ENCODE measurements around the gene EXOSC6.

DNA sequence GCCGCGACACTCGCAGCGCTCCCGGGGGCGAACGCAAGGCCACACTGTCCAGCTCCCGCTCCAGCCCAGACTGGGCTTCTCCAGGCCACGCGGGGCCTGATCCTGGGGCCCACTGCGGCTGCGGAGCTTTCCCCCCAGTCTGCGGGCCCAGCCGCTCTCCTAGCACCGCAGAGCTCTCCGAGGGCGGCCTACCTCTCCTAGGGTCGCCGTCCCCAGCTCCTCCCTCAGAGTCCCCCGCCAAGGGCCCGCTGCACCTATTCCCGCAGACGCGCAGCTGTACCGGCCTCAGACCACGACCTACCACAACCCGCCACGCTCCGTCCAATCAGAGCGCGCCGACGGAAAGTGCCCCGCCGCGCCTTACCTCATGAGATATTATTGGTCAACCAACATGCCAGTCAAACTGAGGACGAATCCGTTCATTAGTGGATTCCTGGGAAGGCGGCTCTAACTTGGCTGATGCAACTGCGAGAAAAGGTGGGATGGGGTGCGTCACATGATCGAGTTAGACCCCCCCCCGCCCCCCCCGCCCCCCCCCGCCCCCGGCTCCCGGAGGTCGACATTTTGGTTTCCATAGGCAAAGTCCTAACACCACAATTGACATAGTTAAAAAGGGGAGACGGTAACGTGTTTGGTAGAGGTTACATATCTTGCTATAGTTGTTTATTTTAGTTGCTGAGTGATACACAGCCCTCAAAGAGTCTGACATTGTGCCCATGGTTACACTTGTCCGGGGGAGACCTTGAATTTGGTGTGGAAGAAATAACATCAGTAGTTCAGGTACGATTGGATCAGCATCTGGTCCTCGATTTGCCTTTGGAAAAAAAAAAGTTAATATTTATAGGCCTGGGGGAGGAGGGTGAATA is 37.7 kb upstream of the EXOSC6 start, which contains the start of gene AARS1:
- TF ChIP-seq, protein P1, sequence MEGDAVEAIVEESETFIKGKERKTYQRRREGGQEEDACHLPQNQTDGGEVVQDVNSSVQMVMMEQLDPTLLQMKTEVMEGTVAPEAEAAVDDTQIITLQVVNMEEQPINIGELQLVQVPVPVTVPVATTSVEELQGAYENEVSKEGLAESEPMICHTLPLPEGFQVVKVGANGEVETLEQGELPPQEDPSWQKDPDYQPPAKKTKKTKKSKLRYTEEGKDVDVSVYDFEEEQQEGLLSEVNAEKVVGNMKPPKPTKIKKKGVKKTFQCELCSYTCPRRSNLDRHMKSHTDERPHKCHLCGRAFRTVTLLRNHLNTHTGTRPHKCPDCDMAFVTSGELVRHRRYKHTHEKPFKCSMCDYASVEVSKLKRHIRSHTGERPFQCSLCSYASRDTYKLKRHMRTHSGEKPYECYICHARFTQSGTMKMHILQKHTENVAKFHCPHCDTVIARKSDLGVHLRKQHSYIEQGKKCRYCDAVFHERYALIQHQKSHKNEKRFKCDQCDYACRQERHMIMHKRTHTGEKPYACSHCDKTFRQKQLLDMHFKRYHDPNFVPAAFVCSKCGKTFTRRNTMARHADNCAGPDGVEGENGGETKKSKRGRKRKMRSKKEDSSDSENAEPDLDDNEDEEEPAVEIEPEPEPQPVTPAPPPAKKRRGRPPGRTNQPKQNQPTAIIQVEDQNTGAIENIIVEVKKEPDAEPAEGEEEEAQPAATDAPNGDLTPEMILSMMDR (IDR thresholded peaks at IDR 0.05) = no peak
- TF ChIP-seq POLR2AphosphoS5 (IDR thresholded peaks at IDR 0.05; ENCODE audit: low read depth, low read length) (peak; percentile 95), RXRA (IDR thresholded peaks at IDR 0.05; ENCODE audit: borderline replicate concordance, low read depth) (no peak), EP300 (IDR thresholded peaks at IDR 0.05; ENCODE audit: borderline replicate concordance in 1 of 2, low read depth in 1 of 2, low read length in 1 of 2) (no peak), USF2 (IDR thresholded peaks at IDR 0.05; ENCODE audit: borderline replicate concordance, low read depth, low read length) (no peak), TAF1 (IDR thresholded peaks at IDR 0.05; ENCODE audit: borderline replicate concordance, low read depth, low read length) (peak; percentile 87), RFX5 (IDR thresholded peaks at IDR 0.05; ENCODE audit: low read length) (no peak), FOXM1 (IDR thresholded peaks at IDR 0.05; ENCODE audit: low read depth) (no peak)

All from SK-N-SH (cell line).